Left renal pelvis (tissue), 4 donors: ENCODE data around the gene ZNF525. TPM values are rescaled to one million over a fixed set of nuclear protein-coding genes. Genes with fewer than 3 reads are reported as not detected.
A peak's percentile ranks its signal among the peaks of the same experiment; 100 is the strongest.
"Not testable (repeated sequence)": the region's sequence is repeated elsewhere in the genome, so short reads cannot be mapped to it uniquely, and the experiment has no call there.

Experiments
- DNase-seq, 4 donors: peaks; one replicate each; pipeline ENCODE4 v3.0.0-alpha.2; 2013; ENCODE audit warnings: low read depth in 4 of 4, low spot score in 3 of 4
- polyA plus RNA-seq, 4 donors: library from polyadenylated mRNA; unstranded; fragments of 120-200 nt; gene quantifications; one replicate each; pipeline ENCODE4 v1.2.1, GENCODE V29; 2013; ENCODE audit not compliant: insufficient read length in 4 of 4

The ZNF525 gene
- polyA plus RNA-seq, result 10 to 100 TPM in 2 of 4 donors, 1 to 10 TPM in 2; 5.0 to 14.2 (median 10.9) TPM

DNA sequence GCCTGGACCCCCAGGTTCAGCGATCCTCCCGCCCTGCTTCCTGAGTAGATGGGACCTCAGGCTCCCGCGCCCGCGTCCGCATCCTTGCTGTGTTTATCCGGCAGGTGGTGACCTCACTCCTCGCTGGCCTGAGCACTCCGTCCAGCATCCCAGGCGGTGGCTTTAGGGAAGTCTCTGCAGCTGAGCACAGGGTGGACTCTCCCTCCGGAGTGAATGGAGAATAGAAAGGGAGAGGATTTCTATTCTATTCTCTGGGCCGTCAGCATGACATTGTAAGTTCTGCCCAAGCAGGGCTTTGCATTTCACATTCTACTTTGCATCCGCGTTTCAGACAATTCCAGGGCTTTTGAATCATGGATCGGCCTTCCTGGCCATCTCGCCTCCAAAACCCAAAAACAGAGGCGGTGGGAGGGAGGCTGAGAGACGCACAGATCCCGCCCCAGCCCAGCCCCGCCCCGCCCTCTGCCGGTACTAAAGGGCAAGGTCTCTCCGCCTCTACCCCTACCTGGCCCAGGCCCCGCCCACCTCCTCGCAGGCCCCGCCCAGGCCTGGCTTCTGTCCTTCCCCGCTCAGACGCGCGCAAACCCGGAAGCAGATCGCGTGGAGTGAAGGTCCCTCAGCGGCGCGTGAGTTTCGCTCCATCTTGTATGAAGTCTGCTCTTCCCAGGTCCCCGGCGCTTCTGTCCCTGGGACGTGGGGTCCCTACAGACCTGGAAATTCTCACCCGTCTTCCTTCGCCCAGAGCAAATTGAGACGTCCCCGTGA, at the start of gene ZNF525:
Gene ZNF525, plus strand, starts transcription at position 572 of the 765 bp plus-strand sequence. CDS start 6,577 bp downstream, outside the sequence.
- DNase-seq, result peak; percentile 59 to 63 (median 60)

DNA sequence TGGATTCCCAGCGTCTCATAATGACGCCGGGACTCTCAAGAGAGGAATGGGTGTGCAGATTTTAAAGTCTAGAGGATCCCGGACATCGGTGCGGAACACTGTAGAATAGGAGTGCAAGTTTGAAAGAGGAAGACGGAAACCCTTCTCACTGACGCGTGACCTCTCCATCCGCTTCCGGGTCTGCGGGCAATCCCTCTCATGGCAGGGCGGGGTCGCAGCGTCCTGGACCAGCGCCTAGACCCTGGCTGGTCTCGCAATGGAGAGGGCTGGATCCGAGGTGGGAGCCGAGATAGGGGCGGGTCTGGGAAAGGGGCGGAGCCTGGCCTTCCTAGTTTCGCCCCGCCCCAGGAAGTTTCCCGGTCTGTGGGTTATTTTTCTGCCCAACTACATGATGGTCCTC, 36.5 kb upstream of the ZNF525 start:
- DNase-seq, result no peak

DNA sequence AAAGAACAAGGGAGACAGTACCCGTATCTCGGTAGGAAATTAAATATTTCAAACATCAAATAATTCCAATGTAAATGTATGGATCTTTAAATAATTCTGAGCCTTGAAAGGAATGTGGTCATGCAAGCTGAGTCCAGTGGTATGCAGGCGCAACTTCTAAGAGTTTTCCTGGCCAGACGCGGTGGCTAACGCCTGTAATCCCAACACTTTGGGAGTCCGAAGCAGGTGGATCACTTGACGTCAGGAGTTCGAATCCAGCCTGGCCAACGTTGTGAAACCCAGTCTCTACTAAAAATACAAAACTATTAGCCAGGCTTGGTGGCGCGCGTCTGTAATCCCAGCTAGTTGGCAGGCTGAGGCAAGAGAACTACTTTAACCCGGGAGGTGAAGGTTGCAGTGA, 33.0 kb upstream of the ZNF525 start:
- DNase-seq, result no peak

DNA sequence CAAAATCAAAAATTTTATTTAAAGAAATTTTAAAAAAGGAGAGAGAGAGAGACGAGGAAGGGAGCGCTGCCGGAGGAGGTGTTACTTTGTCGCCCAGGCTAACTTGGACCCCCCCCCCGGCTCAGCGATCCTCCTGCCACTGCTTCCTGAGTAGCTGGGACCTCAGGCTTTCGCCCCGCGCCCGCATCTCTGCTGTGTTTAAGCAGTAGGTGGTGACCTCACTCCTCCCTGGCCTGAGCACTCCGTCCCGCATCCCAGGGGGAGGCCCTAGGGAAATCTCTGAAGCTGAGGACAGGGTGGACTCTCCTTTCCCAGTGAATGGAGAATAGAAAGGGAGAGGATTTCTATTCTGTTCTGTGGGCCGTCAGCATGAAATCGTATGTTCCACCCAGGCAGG, 32.4 kb upstream of the ZNF525 start:
- DNase-seq, result no peak

DNA sequence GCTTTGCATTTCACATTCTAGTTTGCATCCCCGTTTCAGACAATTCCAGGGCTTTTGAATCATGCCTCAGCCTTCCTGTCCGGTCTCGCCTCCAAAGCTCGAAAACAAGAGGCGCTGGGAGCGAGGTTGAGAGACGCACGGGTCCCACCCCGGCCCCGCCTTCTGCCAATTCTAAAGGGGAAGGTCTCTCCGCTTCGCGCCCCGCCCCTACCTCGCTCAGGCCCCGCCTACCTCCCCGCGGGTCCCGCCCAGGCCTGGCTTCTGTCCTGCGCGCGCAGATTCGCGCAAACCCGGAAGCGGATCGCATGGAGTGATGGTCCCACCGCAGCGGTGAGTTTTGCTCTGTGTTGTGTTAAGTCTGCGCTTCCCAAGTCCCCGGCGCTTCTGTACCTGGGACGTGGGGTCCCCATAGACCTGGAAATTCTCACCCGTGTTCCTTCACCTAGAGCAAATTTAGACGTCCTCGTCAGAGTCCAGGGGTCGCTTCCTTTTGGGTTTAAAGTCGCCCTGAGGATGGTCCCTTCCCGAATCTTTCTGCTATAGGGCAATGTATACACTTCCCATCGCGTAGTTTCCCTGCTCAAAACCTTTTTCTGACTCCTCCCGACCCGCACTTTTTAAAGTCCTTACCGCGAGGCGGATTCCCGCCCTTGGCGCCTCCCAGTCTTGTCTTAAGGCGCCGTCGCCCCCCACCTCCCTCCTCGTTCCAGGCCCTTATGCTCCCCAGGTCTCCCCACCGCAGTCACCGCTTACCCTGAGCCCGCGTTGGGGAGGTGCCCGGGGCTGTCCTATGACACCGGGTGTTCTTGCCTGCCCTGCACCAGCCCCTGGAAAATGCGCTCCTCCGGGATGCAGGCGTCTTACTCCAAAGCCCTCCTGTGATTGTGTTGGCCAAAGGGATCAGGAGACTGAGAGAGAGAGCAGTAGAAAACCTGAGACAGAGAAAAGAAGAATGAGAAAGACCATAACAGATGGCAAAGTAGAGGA, 31.7 kb upstream of the ZNF525 start, which contains the start of gene ZNF845:
Gene ZNF845, plus strand, starts transcription at position 287 of the 987 bp plus-strand sequence. CDS start 7,559 bp downstream, outside the sequence.
- peak; percentile 78 to 83 (median 79) for DNase-seq

DNA sequence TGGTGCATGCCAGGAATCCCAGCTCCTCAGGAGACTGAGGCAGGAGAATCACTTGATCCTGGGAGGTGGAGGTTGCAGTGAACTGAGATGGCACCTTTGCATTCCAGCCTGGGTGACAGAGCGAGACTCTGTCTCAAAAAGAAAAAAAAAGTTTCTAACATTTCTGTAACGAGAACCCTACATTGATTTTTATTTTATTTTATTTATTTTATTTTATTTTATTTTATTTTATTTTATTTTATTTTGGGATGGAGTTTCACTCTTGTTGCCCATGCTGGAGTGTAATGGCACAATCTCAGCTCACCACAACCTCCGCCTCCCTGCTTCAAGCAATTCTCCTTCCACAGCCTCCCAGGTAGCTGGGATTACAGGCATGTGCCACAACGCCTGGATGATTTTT, 21.1 kb upstream of the ZNF525 start:
- not testable (repeated sequence) for DNase-seq

DNA sequence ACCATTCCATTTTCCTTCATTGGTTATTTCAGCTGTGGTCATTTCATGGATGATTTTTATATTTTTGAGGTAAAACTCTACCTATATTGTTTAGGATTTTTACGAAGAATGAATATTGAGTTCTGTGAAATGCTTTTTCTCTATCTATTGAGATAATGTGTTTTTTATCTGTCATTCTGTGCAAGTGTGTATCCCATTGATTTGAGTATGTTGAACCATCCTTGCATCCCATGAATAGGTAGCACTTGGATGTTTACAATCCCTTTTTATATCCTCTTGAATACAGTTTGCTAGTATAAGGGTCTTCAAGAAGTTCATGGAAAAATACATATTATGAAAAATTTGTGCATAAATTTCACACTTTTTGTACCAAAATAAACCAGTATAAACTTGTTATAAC, 9.8 kb upstream of the ZNF525 start:
- DNase-seq, result no peak

DNA sequence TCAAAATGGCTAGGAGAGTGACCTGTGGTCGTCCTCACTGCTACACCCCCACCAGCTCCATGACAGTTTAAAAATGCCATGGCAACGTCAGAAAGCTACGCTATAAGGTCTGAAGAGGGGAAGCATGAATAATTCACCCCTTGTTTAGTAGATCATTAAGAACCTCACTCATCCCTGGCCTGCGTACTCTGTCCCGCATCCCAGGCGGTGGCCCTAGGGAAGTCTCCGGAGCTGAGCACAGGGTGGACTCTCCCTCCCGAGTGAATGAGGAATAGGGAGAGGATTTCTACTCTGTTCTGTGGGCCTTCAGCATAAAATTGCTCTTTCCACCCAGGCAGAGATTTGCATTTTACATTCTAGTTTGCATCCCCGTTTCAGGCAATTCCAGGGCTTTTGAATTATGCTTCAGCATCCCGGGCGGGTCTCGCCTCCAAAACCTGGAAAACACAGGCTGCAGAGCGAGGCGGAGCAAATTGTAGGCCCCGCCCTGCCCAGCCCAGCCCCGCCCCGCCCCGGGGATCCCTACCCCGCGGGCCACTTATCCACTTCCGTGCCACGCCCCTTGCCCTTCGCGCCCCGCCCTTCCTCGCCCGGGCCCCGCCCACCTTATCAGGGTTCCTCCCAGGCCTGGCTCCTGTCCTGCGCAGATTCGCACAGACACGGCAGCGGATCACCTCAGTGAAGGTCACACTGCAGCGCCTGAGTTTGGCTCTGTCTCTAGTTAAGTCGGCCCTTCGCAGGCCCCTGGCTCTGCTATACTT, 7.5 kb upstream of the ZNF525 start:
- DNase-seq, result no peak

DNA sequence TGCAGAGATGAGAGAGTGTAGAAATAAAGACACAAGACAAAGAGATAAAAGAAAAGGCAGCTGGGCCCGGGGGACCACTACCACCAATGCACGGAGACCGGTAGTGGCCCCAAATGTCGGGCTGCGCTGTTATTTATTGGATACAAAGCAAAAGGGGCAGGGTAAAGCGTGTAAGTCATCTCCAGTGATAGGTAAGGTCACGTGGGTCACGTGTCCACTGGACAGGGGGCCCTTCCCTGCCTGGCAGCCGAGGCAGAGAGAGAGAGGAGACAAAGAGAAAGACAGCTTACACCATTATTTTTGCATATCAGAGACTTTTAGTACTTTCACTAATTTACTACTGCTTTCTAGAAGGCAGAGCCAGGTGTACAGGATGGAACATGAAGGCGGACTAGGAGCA, 5.4 kb upstream of the ZNF525 start:
- not testable (repeated sequence) for DNase-seq

DNA sequence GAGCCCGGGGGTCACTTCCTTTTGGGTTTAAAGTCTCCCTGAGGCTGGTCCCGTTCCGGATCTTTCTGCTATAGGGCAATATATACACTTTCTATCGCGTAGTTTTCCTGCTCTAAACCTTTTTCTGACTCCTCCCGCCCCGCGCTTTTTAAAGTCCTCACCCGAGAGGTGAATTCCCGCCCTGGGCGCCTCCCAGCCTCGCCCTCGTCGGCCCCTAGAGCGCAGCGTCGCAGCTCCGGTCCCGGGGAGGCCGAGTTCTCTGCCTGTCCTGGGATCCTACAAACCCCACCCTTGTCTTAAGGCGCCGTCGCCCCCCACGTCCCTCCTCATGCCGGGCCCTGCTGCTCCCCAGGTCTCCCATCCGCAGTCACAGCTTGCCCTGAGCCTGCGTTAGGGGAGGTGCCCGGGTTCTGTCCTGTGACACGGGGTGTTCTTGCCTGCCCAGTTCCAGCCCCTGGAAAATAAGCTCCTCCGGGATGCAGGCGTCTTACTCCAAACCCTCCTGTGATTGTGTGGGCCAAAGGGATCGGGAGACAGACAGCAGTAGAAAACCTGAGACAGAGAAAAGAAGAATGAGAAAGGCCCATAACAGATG, 491 bp downstream of the ZNF525 start:
- DNase-seq, result peak in 1 of 4 donors; percentile 3

DNA sequence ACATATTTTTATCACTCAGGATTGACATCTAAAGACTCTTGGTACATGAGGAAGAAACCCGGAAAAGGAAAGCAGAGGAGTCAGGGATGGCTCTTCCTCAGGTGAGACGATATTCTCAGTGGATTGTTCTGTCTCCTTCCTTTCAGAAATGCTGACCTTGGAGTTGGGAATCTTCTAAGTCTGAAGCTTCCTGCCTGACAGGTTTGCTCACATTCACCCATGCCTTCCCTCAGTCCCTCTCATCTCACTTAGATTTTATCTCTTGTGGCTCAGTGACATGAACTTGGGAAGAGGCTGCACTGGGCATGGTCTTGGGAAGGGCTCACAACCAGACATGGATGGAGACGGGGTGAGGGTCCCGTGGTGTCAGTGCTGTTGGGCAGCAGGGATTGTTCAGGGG, 6.7 kb downstream of the ZNF525 start:
- DNase-seq, result no peak

DNA sequence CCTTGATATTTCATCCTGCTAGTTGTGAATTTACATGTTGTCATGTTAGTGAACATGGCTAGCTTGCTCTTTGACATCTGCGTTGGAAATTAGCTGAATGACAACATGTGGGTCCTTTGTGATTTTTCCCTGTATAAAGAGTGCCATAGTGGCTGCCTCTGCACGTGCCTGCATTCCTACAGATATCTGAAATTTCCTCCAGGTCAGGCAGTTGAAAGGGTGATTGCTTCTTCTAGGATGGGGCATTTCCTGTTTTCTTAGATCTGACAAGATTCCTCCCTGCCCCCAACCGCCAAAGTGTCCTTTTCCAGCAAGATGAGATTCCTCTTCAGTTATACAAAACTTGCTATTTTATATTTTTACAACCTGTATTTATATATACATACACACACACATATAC, 8.8 kb downstream of the ZNF525 start:
- no peak for DNase-seq

DNA sequence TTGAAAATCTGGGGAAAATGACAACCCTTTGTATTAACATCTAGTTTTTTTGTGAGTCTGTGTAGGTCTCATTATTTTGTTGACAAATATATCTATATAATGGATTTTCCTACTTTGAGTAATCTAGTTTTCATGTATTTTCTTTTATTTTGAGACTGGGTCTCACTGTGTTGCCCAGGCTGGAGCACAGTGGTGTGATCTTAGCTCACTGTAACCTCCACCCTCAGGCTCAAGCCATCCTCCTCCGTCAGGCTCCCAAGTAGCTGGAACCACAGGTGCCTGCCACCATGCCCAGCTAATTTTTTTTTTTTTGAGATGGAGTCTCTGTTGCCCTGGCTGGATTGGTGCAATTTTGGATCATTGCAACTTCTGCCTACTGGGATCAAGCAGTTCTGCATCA, 9.2 kb downstream of the ZNF525 start:
- no peak for DNase-seq

DNA sequence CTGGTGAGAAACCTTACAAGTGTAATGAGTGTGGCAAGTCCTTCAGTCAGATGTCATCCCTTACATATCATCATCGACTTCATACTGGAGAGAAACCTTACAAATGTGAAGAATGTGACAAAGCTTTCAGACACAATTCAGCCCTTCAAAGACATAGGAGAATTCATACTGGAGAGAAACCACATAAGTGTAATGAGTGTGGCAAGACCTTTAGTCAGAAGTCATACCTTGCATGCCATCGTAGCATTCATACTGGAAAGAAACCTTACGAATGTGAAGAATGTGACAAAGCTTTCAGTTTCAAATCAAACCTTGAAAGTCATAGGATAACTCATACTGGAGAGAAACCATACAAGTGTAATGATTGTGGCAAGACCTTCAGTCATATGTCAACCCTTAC, 15.9 kb downstream of the ZNF525 start:
- DNase-seq, result no peak

DNA sequence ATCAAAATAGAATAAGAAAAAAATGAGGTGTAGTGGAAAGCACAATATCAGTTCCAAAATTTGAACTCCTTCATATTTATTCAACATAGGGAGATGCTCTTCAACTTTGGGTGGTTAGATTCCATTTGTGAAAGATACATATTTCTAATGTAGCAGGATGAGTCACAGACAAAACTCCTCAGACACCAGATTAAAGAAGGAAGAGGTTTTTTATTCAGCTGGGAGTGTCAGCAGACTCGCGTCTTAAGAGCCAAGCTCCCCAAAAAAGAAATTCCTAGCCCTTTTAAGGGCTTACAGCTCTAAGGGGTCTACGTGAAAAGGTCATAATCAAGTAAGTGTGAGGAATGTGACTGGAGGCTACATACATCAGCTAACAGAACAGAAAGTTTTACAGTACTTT, 22.7 kb downstream of the ZNF525 start:
- no peak for DNase-seq

DNA sequence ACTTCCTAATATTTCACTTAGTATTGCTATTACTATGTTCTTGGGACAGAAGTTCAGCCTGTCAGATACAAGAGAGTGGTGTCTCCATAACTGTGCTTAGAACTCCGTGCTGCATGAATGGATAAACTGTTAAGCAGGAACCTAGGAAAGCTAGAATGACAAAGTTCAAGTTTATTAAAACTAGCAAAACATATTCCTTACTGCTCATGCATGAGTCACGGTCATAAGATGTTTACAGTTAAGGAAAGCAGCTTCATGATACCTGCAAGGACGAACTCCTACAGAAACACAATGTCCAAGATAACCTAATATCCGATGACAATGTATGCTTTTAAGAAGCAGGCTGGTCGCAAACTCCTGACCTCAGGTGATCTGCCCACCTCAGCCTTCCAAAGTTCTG, 23.4 kb downstream of the ZNF525 start:
- no peak for DNase-seq

DNA sequence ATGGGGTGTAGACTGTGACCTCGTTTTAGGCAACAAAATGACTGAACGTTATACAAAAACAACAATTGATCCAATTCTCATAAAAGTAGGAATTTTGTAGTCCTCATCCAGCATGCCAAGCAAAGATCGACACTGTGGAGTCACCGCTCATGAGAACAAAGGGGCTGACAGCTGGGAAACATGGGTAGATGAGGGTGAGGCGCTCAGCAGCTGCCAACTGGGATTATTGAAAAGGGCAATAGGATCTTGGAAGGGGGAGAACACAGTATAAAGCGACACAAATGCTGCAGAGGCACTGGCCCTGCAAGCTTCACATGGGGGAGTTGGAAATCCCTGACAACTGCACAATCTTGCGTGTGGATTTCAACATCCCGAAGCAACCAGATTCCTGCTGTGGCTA, 24.1 kb downstream of the ZNF525 start:
- no peak for DNase-seq

DNA sequence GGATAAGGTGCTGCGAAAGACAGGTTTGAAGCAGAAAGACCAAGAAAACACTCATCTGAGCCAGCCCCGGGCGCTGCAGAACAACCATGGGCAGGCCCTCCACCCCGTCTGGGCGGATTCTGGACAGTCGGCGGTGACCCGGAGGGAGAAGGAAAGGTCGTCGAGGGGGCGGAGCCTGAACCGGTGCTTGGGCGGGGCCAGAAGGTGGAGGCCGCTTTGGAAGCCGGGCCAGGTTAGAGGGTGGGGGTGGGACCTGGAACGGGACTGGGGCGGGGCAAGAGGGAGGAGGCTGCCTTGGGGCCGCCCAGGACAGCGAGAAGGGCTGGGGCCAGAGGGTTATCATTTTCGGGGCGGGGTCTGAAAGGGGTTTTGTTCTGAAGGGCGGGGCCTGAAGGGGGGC, 24.5 kb downstream of the ZNF525 start:
- no peak for DNase-seq

DNA sequence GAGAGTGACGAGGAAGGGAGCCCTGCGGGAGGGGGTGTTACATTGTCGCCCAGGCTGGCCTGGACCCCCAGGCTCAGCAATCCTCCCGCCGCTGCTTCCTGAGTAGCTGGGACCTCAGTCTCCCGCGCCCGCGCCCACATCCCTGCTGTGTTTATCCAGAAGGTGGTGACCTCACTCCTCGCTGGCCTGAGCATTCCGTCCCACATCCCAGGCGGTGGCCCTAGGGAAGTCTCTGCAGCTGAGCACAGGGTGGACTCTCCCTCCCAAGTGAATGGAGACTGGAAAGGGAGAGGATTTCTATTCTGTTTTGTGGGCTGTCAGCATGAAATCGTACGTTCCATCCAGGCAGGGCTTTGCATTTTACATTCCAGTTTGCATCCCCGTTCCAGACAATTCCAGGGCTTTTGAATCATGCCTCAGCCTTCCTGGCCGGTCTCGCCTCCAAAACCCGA, 29.0 kb downstream of the ZNF525 start:
- no peak for DNase-seq
